NCI-H226 (cell line): ENCODE results near the gene RPS26.
"Not testable (repeated sequence)": the region's sequence is repeated elsewhere in the genome, so short reads cannot be mapped to it uniquely, and the experiment has no call there.

ENCODE experiments used
- DNase-seq: peaks from one replicate; pipeline ENCODE4 v3.0.0-alpha.2; 2015

Gene RPS26

GRCh38 chr12:56021889-56022497 is 19.7 kb upstream of the RPS26 start:
- no peak for DNase-seq

DNA sequence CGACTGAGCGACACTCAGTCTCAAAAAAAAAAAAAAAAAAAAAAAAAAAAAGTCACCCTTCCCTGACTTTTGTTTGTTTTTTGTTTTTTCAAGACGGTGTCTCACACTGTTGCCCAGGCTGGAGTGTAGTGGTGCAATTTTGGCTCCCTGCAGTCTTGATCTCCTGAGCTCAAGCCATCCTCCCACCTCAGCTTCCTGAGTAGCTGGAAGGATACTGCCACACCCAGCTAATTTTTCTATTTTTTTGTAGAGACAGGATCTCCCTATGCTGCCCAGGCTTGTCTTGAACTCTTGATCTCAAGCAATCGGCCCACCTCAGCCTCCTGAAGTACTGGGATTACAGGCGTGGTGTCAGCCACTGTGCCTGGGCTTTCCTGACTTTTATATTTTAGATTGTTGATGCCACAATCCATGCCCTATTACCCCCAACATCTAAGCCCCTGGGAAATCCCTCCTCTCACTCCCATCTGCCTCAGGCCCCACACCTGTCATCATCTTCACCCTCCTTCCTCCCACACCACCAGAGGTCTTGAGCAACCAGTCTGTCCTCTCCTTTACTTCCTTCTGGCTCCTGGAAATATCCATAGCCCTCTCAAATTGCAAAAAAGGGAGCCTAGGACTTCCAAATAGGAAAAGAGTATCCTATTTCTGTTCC is 13.1 kb upstream of the RPS26 start:
- peak; percentile 68 for DNase-seq

GRCh38 chr12:56029166-56029519 is 12.6 kb upstream of the RPS26 start:
- peak; percentile 60 for DNase-seq

DNA sequence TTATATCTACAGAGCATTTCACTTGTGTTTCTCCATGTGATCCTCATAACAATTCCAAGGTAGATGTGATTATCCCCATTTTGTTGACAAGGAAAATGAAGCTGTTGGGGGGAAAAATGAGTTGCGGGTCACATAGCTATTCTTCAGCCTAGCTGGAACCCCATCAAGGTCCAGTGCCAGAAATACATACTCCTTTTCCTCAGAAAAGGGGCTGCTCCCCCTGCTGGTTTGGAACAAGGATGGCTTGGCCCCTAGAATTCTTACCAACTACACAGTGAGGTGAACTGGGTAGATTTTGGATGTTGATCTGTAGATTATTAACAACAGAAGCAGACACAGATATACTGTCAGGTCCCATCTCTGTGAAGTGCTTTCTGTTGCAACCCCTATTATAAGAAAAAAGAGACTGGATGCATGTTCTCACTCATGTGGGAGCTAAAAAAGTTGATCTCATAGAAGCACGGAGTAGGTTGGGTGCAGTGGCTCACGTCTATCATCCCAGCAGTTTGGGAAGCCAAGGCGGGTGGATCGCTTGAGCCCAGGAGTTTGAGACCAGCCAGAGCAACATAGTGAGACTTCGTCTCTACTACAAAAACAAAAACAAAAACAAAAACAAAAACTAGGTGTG is 11.9 kb upstream of the RPS26 start:
- DNase-seq = peak; percentile 62

- no peak for DNase-seq
Observed at GRCh38 chr12:56031987-56032386, 9.7 kb upstream of the RPS26 start.

GRCh38 chr12:56034586-56035332 is 7.0 kb upstream of the RPS26 start:
- no peak for DNase-seq

GRCh38 chr12:56037161-56037560 is 4.6 kb upstream of the RPS26 start:
- DNase-seq = no peak

DNA sequence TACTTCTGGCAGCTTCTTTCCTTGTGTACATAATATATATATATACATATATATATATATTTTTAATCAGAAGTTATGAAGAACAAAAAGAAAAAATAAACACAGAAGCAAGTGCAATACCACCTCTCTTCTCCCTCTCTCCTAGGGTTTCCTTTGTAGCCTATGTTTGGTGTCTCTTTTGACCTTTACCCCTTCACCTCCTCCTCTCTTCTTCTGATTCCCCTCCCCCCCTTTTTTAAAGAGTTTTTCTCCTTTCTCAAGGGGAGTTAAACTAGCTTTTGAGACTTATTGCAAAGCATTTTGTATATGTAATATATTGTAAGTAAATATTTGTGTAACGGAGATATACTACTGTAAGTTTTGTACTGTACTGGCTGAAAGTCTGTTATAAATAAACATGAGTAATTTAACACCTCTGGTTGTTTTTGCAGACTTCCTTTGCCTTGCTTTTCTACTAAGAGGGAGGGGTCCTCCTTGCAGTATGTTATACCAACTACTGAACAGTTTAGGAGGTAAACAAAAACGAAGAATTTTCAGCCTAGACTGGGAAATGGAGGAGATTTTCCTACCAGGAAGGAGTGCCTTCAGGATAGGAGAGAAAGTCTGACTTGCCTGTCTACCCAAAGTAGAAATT is 3.6 kb upstream of the RPS26 start:
- no peak for DNase-seq

DNA sequence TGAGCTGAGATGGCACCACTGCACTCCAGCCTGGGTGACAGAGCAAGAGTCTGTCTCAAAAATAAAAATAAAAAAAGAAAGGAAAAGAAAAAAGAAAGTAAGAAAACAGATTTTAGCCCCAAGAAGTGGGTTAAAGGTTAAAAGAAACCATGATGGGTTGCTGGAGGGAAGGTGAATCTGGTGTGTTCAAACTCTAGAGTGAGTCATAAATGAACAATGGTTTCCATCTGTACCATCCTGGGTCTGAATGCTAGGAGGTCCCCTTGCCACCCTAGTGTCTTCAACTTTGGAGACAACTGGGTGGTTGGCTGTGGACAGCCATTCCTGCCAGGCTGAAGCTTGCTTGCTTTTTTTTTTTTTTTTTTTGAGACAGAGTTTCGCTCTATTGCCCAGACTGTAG is 1.6 kb upstream of the RPS26 start:
- no peak for DNase-seq

DNA sequence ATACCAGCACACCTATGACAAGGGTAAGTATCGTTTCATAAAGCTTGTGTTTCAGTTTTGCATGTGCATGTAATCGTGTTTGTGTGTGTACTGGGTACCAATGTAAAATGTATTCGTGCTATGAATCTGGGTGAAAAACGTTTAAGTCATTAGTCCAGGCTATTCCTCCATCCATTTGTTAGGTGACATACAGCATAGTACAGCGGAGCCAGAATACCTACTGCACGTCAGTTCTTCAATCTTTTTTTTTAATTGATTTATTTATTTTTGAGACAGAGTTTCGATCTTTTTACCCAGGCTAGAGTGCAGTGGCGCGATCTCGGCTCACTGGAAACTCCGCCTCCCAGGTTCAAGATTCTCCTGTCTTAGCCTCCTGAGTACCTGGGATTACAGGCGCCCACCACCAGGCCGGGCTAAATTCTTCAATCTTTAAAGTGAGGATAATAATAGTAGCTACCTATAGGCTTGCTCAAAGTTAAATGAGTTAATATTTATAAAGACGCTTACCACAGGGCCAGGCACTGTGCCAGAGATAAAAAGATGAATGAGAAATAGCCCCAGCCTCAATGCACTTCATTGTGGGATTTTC is 661 bp upstream of the RPS26 start:
- DNase-seq = no peak

DNA sequence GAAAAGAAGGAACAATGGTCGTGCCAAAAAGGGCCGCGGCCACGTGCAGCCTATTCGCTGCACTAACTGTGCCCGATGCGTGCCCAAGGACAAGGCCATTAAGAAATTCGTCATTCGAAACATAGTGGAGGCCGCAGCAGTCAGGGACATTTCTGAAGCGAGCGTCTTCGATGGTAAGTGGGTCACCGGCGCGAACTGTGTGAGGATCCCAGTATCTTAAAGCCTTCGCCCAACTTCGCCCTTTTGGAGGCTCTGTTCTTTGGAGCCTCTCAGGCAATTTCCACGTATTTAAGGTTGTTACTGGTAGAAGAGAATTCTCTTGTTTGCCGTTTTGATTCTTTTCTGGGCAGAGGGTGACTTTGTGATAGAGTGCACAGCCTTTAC is 704 bp downstream of the RPS26 start:
- DNase-seq = not testable (repeated sequence)

GRCh38 chr12:56042843-56043242 is 1.1 kb downstream of the RPS26 start:
- no peak for DNase-seq

DNA sequence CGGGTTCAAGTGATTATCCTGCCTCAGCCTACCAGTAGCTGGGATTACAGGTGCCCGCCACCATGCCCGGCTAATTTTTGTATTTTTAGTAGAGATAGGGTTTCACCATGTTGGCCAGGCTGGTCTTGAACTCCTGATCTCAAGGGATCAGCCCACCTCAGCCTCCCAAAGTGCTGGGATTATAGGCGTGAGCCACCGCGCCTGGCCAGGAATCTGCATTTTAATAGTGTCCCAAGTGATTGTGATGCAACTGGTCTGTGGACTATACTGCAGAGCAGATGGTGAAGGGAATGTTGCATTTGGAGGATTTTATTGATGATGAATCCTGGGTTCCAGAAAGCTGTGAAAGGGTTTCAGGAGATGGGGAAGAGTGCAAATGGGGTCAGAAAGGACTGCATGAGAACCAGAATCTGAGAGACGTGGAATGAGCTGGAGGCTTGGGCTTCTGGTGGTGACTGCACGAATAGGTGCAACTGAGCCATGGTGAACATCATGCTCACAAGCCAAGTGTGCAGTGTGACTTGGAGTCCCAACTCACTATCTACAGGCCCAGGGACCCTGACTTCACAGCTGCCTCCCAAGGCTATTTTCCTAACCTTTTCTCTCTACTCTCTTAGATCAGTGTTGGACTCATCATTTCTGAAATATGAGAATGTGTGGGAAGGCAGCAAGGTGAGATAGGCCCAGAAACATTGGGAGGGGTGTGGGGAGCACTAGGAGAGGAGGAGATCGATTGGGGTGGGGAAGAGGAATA is 4.5 kb downstream of the RPS26 start:
- DNase-seq = peak; percentile 17

GRCh38 chr12:56053407-56053893 is 11.7 kb downstream of the RPS26 start:
- DNase-seq = no peak

GRCh38 chr12:56059964-56060363 is 18.2 kb downstream of the RPS26 start:
- peak; percentile 94 for DNase-seq

DNA sequence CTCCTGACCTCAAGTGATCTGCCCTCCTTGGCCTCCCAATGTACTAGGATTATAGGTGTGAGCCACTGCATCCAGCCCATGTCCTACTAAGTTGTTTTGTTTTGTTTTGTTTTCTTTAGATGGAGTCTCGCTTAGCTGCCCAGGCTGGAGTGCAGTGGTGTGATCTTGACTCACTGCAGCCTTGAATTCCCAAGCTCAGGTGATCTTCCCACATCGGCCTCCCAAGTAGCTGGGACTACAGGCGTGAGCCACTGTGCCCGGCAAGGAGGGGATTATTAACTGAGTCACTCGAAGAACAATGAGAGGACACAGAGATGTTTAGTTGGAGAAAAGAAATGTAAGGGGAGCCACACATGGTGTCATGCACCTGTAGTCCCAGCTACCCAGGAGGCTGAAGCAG is 20.3 kb downstream of the RPS26 start:
- DNase-seq = no peak

DNA sequence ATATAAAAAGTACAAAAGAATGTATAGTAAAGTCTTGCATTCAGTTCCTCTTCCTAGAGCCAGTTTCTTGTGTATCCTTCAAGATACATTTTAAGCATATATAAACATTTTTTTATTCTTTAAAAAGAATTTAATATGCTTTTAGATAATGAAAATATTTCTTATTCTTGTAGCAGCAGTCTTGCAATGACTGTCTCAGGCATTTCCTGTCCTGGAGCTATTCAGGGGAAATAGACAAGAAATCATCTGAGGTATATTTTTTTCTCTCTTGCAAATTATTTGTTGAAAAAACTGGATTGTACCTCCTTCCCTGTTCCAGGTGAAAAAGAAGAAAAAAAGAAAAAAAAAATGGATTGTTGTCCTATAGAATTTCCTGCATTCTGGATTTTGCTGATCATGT is 21.3 kb downstream of the RPS26 start:
- DNase-seq = peak; percentile 38

GRCh38 chr12:56071648-56072047 is 29.9 kb downstream of the RPS26 start:
- DNase-seq = peak; percentile 70

DNA sequence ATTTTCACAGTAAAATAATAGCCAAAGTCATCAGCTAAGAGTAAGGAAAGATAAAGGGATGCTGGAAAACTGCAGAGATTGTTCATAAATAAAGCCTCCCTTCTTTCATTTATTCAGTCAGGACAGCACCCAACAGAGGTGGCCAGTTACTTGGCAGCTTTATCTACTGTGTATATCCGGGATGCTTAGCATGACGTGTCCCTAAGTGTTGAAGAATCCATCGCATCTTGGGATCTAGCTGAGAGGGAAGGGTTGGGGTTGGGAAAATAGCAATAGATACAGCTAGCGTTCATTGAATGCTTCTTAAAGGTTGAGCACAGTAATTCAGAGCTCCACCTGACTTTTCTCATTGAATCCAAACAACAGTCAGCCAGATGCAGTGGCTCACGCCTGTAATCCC is 32.7 kb downstream of the RPS26 start:
- no peak for DNase-seq

- not testable (repeated sequence) for DNase-seq
Observed at GRCh38 chr12:56077966-56078365, 36.2 kb downstream of the RPS26 start.

DNA sequence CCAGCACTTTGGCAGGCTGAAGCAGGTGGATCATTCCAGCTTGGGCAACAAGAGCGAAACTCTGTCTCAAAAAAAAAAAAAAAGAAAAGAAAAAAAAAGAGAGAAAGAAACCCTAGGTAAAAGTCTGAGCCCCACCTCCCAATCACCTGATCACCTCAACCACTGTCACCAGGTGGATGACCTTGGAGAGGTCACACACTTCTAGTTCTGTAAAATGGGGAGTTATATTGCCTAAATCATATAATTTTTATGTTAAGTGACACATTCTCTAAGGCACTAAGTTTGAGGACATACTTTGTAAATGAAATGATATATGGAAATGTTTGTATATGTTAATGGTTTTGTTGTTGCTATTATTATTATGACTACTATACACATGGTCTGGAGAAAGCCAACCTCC is 36.7 kb downstream of the RPS26 start:
- no peak for DNase-seq
